SK-N-MC (cell line): ENCODE results near the gene ITGA4.

Experiments used
- EZH2 ChIP-seq: fragments of 200-600 bp; sonication (generic); IDR thresholded peaks from one replicate; pipeline ENCODE4 v1.6.1; 2017; ENCODE audit warnings: antibody characterized with exemption
- POLR2AphosphoS5 ChIP-seq: IDR thresholded peaks from 2 replicates; pipeline ENCODE4 v1.6.1; 2012; ENCODE audit warnings: mild to moderate bottlenecking, low read depth, low read length, borderline replicate concordance

GRCh38 chr2:181408861-181409260 lies 48.3 kb upstream of the ITGA4 start:
- no peak for TF ChIP-seq POLR2AphosphoS5
- TF ChIP-seq EZH2, result no peak
